ENCODE measurements around the gene CFHR5. TPM values are rescaled to one million over a fixed set of nuclear protein-coding genes. Genes with fewer than 3 reads are reported as not detected.

The CFHR5 gene
- total RNA-seq, 2 experiments from 2014 or later: not detected

DNA sequence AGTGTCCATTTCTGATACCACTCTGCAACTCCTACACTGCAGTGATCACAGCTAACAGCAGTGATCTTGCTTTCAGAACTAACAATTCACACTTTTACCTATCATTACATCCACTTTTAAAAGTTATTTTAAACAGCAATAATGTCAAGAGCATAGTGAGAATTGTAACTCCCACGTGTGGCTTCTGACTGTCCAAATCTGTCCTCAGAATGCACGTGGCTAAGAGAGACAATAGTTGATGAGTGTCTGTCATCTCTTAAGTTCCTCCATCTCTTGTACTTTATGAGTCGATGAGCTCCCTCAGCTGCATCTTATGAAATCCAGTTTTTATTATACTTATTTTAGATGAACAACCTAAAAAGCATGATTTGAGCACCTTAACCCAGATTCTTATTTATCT lies 16.5 kb upstream of the CFHR5 start:
- H3K36me3 Mint-ChIP-seq (ENCODE audit: low read depth): no peaks in the 10 kb centered on the region
- Histone ChIP-seq H3K4me1 (ENCODE audit: insufficient read depth, low read length) (no peaks in the 10 kb centered on the region), H3K27ac (ENCODE audit: low read depth in 1 of 2, low read length in 2 of 2) (no peak overlapping the region), H3K9me3 (ENCODE audit: control insufficient read depth in 1 of 2, insufficient read depth in 1 of 2, low read length in 2 of 2) (peaks cover 0 to 4% of the 10 kb centered on the region in 2 experiments), H3K27me3 (ENCODE audit: control insufficient read depth in 1 of 2, insufficient read depth in 2 of 2, low read length in 2 of 2) (no peaks in the 10 kb centered on the region), H3K4me3 (ENCODE audit: low read length) (no peak overlapping the region), H3K36me3 (ENCODE audit: insufficient read depth, low read length) (no peaks in the 10 kb centered on the region)
- CTCF ChIA-PET: no interaction called here
- POLR2A ChIA-PET: no interaction called here
- H3K9me3 Mint-ChIP-seq: no peaks in the 10 kb centered on the region
- no peaks in the 10 kb centered on the region for H3K4me1 Mint-ChIP-seq (ENCODE audit: low read depth)
- ATAC-seq (ENCODE audit: poor library complexity): no peak
- no peak overlapping the region for H3K27ac Mint-ChIP-seq
- intact Hi-C loops (cut with DNase I, micrococcal nuclease): no loop called here
- TF ChIP-seq, protein P1, sequence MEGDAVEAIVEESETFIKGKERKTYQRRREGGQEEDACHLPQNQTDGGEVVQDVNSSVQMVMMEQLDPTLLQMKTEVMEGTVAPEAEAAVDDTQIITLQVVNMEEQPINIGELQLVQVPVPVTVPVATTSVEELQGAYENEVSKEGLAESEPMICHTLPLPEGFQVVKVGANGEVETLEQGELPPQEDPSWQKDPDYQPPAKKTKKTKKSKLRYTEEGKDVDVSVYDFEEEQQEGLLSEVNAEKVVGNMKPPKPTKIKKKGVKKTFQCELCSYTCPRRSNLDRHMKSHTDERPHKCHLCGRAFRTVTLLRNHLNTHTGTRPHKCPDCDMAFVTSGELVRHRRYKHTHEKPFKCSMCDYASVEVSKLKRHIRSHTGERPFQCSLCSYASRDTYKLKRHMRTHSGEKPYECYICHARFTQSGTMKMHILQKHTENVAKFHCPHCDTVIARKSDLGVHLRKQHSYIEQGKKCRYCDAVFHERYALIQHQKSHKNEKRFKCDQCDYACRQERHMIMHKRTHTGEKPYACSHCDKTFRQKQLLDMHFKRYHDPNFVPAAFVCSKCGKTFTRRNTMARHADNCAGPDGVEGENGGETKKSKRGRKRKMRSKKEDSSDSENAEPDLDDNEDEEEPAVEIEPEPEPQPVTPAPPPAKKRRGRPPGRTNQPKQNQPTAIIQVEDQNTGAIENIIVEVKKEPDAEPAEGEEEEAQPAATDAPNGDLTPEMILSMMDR (IDR thresholded peaks at IDR 0.05): no peak
- H3K4me3 Mint-ChIP-seq: no peak overlapping the region
- peaks cover 4% of the 10 kb centered on the region for H3K27me3 Mint-ChIP-seq
- no peak for DNase-seq

DNA sequence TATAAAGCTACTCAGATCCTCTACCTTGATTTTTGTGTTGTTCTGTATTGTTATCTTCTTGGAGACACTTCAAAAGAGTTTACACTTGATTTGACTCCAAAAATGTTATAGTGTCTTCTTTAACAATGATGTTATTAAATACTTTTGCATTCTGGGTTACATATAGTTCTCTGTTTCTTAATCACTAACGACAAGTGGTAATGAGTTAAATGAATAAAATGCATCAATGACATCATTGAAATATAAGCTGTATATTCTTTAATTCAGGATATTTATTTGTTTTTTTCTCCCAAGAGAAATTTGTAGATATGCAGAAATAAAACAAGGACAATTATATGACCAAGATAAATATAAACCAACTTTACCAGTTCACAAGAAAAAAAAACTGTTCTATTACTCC lies 7.2 kb upstream of the CFHR5 start:
- DNase-seq: no peak
- Histone ChIP-seq H3K27me3 (ENCODE audit: control insufficient read depth in 1 of 2, insufficient read depth in 2 of 2, low read length in 2 of 2) (no peaks in the 10 kb centered on the region), H3K4me3 (ENCODE audit: low read length) (no peak overlapping the region), H3K4me1 (ENCODE audit: insufficient read depth, low read length) (no peaks in the 10 kb centered on the region), H3K27ac (ENCODE audit: low read depth in 1 of 2, low read length in 2 of 2) (no peak overlapping the region), H3K9me3 (ENCODE audit: control insufficient read depth in 1 of 2, insufficient read depth in 1 of 2, low read length in 2 of 2) (no peaks in the 10 kb centered on the region), H3K36me3 (ENCODE audit: insufficient read depth, low read length) (no peaks in the 10 kb centered on the region)
- H3K4me3 Mint-ChIP-seq: no peak overlapping the region
- no peaks in the 10 kb centered on the region for H3K9me3 Mint-ChIP-seq
- ChIA-PET POLR2A (no interaction called here), CTCF (no interaction called here)
- H3K36me3 Mint-ChIP-seq (ENCODE audit: low read depth): no peaks in the 10 kb centered on the region
- H3K4me1 Mint-ChIP-seq (ENCODE audit: low read depth): no peaks in the 10 kb centered on the region
- TF ChIP-seq, protein P1 (IDR thresholded peaks at IDR 0.05): no peak
- H3K27ac Mint-ChIP-seq: no peak overlapping the region
- no peaks in the 10 kb centered on the region for H3K27me3 Mint-ChIP-seq
- no peak for ATAC-seq (ENCODE audit: poor library complexity)
- intact Hi-C loops (cut with DNase I, micrococcal nuclease): no loop called here

DNA sequence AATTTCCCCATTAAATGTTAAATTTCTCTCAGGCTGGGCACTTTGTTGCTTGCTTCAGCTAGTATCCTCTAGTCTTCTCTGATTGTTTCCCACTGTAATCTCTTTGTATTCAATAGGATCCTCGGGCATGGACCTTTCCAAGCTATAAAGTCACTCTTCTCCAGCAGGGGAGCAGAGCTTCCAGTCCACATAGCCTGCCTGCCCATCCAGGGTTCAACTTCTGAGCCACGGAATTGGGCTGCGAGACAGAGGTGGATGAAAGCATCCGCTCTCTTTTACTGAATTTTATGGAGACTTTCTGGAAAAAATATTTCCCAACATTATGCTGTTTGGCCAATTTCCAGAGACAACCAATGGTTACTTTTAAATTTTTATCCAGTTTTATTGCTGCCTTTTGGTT lies 1.1 kb upstream of the CFHR5 start:
- no peaks in the 10 kb centered on the region for H3K4me1 Mint-ChIP-seq (ENCODE audit: low read depth)
- no peak overlapping the region for H3K4me3 ChIP-seq (ENCODE audit: low read length)
- H3K9me3 Mint-ChIP-seq: no peaks in the 10 kb centered on the region
- CTCF ChIA-PET: no interaction called here
- H3K27me3 Mint-ChIP-seq: no peaks in the 10 kb centered on the region
- DNase-seq (no peak), ATAC-seq (ENCODE audit: poor library complexity) (no peak)
- no peaks in the 10 kb centered on the region for H3K9me3 ChIP-seq (ENCODE audit: control insufficient read depth in 1 of 2, insufficient read depth in 1 of 2, low read length in 2 of 2)
- TF ChIP-seq, protein P1 (IDR thresholded peaks at IDR 0.05): no peak
- H3K27me3 ChIP-seq (ENCODE audit: control insufficient read depth in 1 of 2, insufficient read depth in 2 of 2, low read length in 2 of 2): no peaks in the 10 kb centered on the region
- no peaks in the 10 kb centered on the region for H3K4me1 ChIP-seq (ENCODE audit: insufficient read depth, low read length)
- H3K27ac Mint-ChIP-seq: no peak overlapping the region
- intact Hi-C loops (cut with DNase I, micrococcal nuclease): no loop called here
- POLR2A ChIA-PET: no interaction called here
- no peaks in the 10 kb centered on the region for H3K36me3 ChIP-seq (ENCODE audit: insufficient read depth, low read length)
- H3K4me3 Mint-ChIP-seq: no peak overlapping the region
- no peak overlapping the region for H3K27ac ChIP-seq (ENCODE audit: low read depth in 1 of 2, low read length in 2 of 2)
- no peaks in the 10 kb centered on the region for H3K36me3 Mint-ChIP-seq (ENCODE audit: low read depth)

Data from CD4-positive, alpha-beta T cell (primary cell).